ENCODE measurements around the gene PEX5L.
"Not testable (repeated sequence)": the region's sequence is repeated elsewhere in the genome, so short reads cannot be mapped to it uniquely, and the experiment has no call there.

PEX5L gene

GRCh38 chr3:180049391-180049790, 12.7 kb upstream of the PEX5L start:
- DNase-seq (ENCODE audit: low spot score in 2 of 2), result no peak
- Mint-ChIP-seq H3K36me3 (no peaks in the 10 kb centered on the region), H3K4me3 (no peak overlapping the region), H3K9me3 (no peaks in the 10 kb centered on the region), H3K27me3 (no peaks in the 10 kb centered on the region), H3K27ac (no peak overlapping the region), H3K4me1 (no peaks in the 10 kb centered on the region)
- ATAC-seq (ENCODE audit: low read depth), result no peak

- H3K27me3 Mint-ChIP-seq, result no peaks in the 10 kb centered on the region
- ATAC-seq (ENCODE audit: low read depth), result no peak
- DNase-seq (ENCODE audit: low spot score in 2 of 2), result no peak
- no peaks in the 10 kb centered on the region for H3K9me3 Mint-ChIP-seq
- H3K36me3 Mint-ChIP-seq, result no peaks in the 10 kb centered on the region
- H3K4me1 Mint-ChIP-seq, result no peaks in the 10 kb centered on the region
- no peak overlapping the region for H3K27ac Mint-ChIP-seq
- no peak overlapping the region for H3K4me3 Mint-ChIP-seq
These were observed 12.1 kb upstream of the PEX5L start for GRCh38 chr3:180048840-180049239.

- no peaks in the 10 kb centered on the region for H3K4me1 Mint-ChIP-seq
- no peaks in the 10 kb centered on the region for H3K27me3 Mint-ChIP-seq
- no peaks in the 10 kb centered on the region for H3K9me3 Mint-ChIP-seq
- ATAC-seq (ENCODE audit: low read depth) (peak; percentile 34), DNase-seq (ENCODE audit: low spot score in 2 of 2) (no peak)
- H3K4me3 Mint-ChIP-seq, result no peak overlapping the region
- no peak overlapping the region for H3K27ac Mint-ChIP-seq
- H3K36me3 Mint-ChIP-seq, result no peaks in the 10 kb centered on the region
These were observed 11.4 kb upstream of the PEX5L start for GRCh38 chr3:180048103-180048502.

- DNase-seq (ENCODE audit: low spot score in 2 of 2) (no peak), ATAC-seq (ENCODE audit: low read depth) (no peak)
- peaks cover 4% of the 10 kb centered on the region for H3K4me1 Mint-ChIP-seq
- H3K36me3 Mint-ChIP-seq, result no peaks in the 10 kb centered on the region
- H3K27me3 Mint-ChIP-seq, result peaks cover 12% of the 10 kb centered on the region
- peaks cover 1% of the 10 kb centered on the region for H3K9me3 Mint-ChIP-seq
- H3K4me3 Mint-ChIP-seq, result no peak overlapping the region
- no peak overlapping the region for H3K27ac Mint-ChIP-seq
These were observed 4.2 kb upstream of the PEX5L start for GRCh38 chr3:180040966-180041365.

GRCh38 chr3:180036092-180036670, 556 bp downstream of the PEX5L start:
- ATAC-seq (ENCODE audit: low read depth), result no peak
- no peaks in the 10 kb centered on the region for H3K9me3 Mint-ChIP-seq

GRCh38 chr3:180026997-180027396, 9.7 kb downstream of the PEX5L start:
- Mint-ChIP-seq H3K36me3 (no peaks in the 10 kb centered on the region), H3K9me3 (no peaks in the 10 kb centered on the region), H3K27ac (no peak overlapping the region), H3K27me3 (peaks cover 2% of the 10 kb centered on the region), H3K4me1 (no peaks in the 10 kb centered on the region), H3K4me3 (no peak overlapping the region)
- ATAC-seq (ENCODE audit: low read depth), result no peak
- DNase-seq (ENCODE audit: low spot score in 2 of 2), result no peak

More at GRCh38 chr3:180036092-180036670, 556 bp downstream of the PEX5L start:
- no peaks in the 10 kb centered on the region for H3K36me3 Mint-ChIP-seq
- H3K4me1 Mint-ChIP-seq, result peaks cover 6% of the 10 kb centered on the region
- no peak for DNase-seq (ENCODE audit: low spot score in 2 of 2)
- peaks cover 17% of the 10 kb centered on the region for H3K27me3 Mint-ChIP-seq
- H3K4me3 Mint-ChIP-seq, result no peak overlapping the region
- no peak overlapping the region for H3K27ac Mint-ChIP-seq

GRCh38 chr3:180018543-180018942, 18.2 kb downstream of the PEX5L start:
- no peak overlapping the region for H3K4me3 Mint-ChIP-seq
- no peaks in the 10 kb centered on the region for H3K36me3 Mint-ChIP-seq
- H3K27ac Mint-ChIP-seq, result no peak overlapping the region
- ATAC-seq (ENCODE audit: low read depth) (no peak), DNase-seq (ENCODE audit: low spot score in 2 of 2) (no peak)
- no peaks in the 10 kb centered on the region for H3K9me3 Mint-ChIP-seq
- H3K27me3 Mint-ChIP-seq, result no peaks in the 10 kb centered on the region
- H3K4me1 Mint-ChIP-seq, result no peaks in the 10 kb centered on the region

GRCh38 chr3:180017846-180018245, 18.9 kb downstream of the PEX5L start:
- DNase-seq (ENCODE audit: low spot score in 2 of 2) (no peak), ATAC-seq (ENCODE audit: low read depth) (no peak)
- Mint-ChIP-seq H3K9me3 (no peaks in the 10 kb centered on the region), H3K36me3 (no peaks in the 10 kb centered on the region), H3K27me3 (no peaks in the 10 kb centered on the region), H3K27ac (no peak overlapping the region), H3K4me3 (no peak overlapping the region), H3K4me1 (no peaks in the 10 kb centered on the region)

- H3K36me3 Mint-ChIP-seq, result no peaks in the 10 kb centered on the region
- H3K9me3 Mint-ChIP-seq, result peaks cover 7% of the 10 kb centered on the region
- H3K27ac Mint-ChIP-seq, result no peak overlapping the region
- H3K4me3 Mint-ChIP-seq, result no peak overlapping the region
- H3K27me3 Mint-ChIP-seq, result no peaks in the 10 kb centered on the region
- no peak for ATAC-seq (ENCODE audit: low read depth)
- no peaks in the 10 kb centered on the region for H3K4me1 Mint-ChIP-seq
- DNase-seq (ENCODE audit: low spot score in 2 of 2), result no peak
These were observed 24.8 kb downstream of the PEX5L start for GRCh38 chr3:180011927-180012326.

- not testable (repeated sequence) for ATAC-seq (ENCODE audit: low read depth); H3K4me3 Mint-ChIP-seq; DNase-seq (ENCODE audit: low spot score in 2 of 2); H3K27me3 Mint-ChIP-seq; H3K9me3 Mint-ChIP-seq; H3K4me1 Mint-ChIP-seq; H3K36me3 Mint-ChIP-seq; H3K27ac Mint-ChIP-seq
These were observed 28.4 kb downstream of the PEX5L start for GRCh38 chr3:180008318-180008717.

GRCh38 chr3:180004542-180004941, 32.2 kb downstream of the PEX5L start:
- DNase-seq (ENCODE audit: low spot score in 2 of 2) (no peak), ATAC-seq (ENCODE audit: low read depth) (no peak)
- Mint-ChIP-seq H3K27me3 (no peaks in the 10 kb centered on the region), H3K4me1 (no peaks in the 10 kb centered on the region), H3K36me3 (no peaks in the 10 kb centered on the region), H3K9me3 (peaks cover 7% of the 10 kb centered on the region), H3K27ac (no peak overlapping the region), H3K4me3 (no peak overlapping the region)

GRCh38 chr3:180002006-180002405, 34.7 kb downstream of the PEX5L start:
- Mint-ChIP-seq H3K27me3 (no peaks in the 10 kb centered on the region), H3K9me3 (no peaks in the 10 kb centered on the region), H3K4me1 (no peaks in the 10 kb centered on the region), H3K36me3 (no peaks in the 10 kb centered on the region), H3K27ac (no peak overlapping the region), H3K4me3 (no peak overlapping the region)
- no peak for DNase-seq (ENCODE audit: low spot score in 2 of 2)
- no peak for ATAC-seq (ENCODE audit: low read depth)

GRCh38 chr3:180000500-180000899, 36.2 kb downstream of the PEX5L start:
- H3K4me3 Mint-ChIP-seq, result no peak overlapping the region
- H3K4me1 Mint-ChIP-seq, result no peaks in the 10 kb centered on the region
- H3K36me3 Mint-ChIP-seq, result no peaks in the 10 kb centered on the region

GRCh38 chr3:179995406-179995805, 41.3 kb downstream of the PEX5L start:
- ATAC-seq (ENCODE audit: low read depth), result no peak
- no peak for DNase-seq (ENCODE audit: low spot score in 2 of 2)
- Mint-ChIP-seq H3K36me3 (no peaks in the 10 kb centered on the region), H3K4me3 (no peak overlapping the region), H3K9me3 (no peaks in the 10 kb centered on the region), H3K27ac (no peak overlapping the region), H3K27me3 (peaks cover 3% of the 10 kb centered on the region), H3K4me1 (no peaks in the 10 kb centered on the region)

More at GRCh38 chr3:180000500-180000899, 36.2 kb downstream of the PEX5L start:
- Mint-ChIP-seq H3K27ac (no peak overlapping the region), H3K27me3 (peaks cover 1% of the 10 kb centered on the region), H3K9me3 (no peaks in the 10 kb centered on the region)
- ATAC-seq (ENCODE audit: low read depth) (no peak), DNase-seq (ENCODE audit: low spot score in 2 of 2) (no peak)

- no peaks in the 10 kb centered on the region for H3K36me3 Mint-ChIP-seq
- H3K27me3 Mint-ChIP-seq, result peaks cover 3% of the 10 kb centered on the region
- DNase-seq (ENCODE audit: low spot score in 2 of 2), result no peak
- no peaks in the 10 kb centered on the region for H3K4me1 Mint-ChIP-seq
- no peak overlapping the region for H3K27ac Mint-ChIP-seq
- no peak overlapping the region for H3K4me3 Mint-ChIP-seq
- no peaks in the 10 kb centered on the region for H3K9me3 Mint-ChIP-seq
- no peak for ATAC-seq (ENCODE audit: low read depth)
These were observed 44.9 kb downstream of the PEX5L start for GRCh38 chr3:179991883-179992282.

Data from memory B cell (primary cell).